GM19395 (cell line): ENCODE results near the gene ERLIN1.

Source experiments
- ATAC-seq: cut with Tn5 transposase; IDR thresholded peaks from one replicate; pipeline ENCODE4 v1.9.1; 2021; ENCODE audit warnings: mild to moderate bottlenecking, moderate library complexity; ENCODE audit not compliant: unreplicated experiment

The ERLIN1 gene

DNA sequence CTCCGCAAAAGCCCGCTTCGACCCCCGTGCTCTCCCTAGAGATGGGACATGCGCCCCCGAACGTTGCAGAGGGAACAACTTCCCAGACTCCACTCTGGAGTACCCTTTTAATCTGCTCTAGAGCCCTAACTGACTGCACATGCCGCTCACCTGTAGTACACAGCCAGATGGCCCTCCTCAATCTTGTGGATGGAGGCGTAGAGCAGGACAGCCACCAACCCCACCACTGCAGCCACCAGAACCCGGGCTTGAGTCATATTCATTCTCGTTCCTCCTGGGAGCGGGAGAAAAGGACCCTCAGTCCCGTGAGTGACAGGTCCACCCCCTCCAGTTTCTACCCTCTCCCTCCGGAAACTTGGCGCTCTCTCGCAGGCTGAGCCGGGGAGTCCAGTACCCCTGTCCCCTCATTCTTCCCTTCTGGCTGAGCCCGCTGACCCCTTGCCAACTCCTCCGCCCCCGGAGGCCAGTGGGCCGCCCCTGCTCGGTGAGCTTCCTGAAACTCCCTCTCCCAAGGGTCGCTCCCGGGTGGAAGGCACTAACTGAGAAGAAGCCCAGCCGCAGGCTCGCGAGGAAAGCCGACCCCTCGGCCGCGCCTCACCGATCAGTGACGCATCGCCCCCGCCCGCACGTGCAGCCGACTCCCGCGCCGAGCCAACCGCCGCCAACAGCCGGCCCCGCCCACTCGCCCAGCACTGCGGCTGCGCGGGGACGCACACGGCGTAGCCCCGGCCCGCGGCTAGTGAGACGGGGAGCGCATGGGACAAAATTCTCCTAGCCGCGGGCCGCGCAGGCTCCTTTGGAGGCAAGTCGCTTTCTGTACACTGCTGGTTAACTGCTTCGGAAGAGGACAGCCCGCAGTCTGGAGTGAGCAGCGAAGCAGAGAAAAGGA, at the start of gene ERLIN1:
Gene ERLIN1, minus strand, starts transcription at position 666 of the 889 bp plus-strand sequence. Its CDS starts 403 bp downstream, at position 263.
- ATAC-seq, result peak; percentile 77

DNA sequence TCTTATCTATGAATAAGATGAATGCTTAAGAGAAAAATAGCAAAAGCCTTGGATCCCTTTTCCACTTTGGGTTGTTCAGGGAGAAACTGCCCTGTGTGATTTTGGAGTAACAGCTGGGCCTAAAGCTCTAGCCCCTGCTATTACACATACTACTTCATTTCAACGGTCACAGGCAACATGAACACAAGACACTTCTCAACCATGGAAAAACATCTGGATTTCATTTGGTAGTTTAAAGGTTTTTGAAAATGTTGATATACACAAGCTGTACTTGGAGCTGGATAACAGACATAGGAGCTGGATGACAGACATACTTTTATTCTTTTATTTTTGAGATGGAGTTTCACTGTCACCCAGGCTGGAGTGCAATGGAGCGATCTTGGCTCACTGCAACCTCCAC, 46.3 kb upstream of the ERLIN1 start:
- ATAC-seq, result no peak

DNA sequence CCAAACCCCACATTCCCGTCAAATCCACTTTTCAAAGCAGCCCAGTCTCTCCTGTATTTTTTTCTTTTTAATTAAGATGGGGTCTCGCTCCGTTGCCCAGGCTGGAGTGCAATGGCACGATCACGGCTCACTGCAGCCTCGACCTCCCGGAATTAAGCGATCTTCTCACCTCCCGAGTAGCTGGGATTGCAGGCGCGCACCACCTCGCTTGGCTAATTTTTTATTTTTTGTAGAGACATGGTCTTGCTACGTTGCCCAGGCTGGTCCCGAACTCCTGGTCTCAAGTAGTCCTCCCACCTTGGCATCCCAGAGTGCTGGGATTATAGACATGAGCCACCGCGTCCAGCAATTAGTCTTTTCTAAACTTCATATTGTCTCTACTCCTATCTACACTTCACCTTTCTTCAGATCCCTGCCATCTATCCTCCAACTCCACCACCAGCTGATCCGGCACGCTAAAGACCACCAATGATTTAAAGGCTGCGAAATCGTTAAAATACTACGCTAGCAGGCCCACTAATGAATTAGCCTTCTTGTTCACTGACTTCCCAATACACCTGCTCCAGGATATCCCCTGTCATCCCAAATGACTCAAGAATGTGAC, 44.1 kb upstream of the ERLIN1 start:
- ATAC-seq, result no peak

DNA sequence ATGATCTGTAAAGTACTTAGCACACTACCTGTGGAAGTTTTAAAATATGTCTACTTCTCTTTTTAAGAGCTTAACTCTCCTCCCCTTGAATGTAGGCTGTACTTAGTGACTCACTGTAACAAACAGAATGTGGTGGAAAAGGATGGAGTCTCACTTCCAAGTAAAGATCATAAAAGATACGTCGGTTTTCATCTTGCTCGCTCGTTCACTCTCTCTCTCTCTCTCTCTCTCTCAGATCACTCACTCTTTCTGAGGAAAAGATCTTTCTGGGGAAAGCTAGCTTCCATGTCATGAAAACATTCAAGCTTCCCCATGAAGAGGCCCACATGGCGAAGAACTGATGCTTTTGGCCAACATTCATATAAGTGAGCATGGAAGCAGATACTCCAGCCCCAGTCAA, 38.0 kb upstream of the ERLIN1 start:
- ATAC-seq, result no peak

DNA sequence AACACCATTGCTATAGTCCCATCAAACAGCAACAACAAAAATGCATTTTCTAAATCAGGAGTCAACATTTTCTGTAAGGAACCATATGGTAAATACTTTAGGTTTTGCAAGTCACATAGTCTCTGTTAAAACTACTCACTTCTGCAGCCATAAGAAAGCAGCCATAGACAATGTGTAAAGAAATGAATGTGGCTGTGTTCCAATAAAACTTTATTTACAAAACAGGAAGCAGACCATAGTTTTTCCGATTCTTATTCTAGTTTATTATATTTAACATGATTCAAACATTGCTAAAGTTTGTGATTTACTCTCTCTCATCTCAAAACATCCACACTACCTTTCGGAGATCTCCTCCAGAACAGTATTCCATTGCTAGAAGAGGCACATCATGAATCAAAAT, 36.7 kb upstream of the ERLIN1 start:
- no peak for ATAC-seq

DNA sequence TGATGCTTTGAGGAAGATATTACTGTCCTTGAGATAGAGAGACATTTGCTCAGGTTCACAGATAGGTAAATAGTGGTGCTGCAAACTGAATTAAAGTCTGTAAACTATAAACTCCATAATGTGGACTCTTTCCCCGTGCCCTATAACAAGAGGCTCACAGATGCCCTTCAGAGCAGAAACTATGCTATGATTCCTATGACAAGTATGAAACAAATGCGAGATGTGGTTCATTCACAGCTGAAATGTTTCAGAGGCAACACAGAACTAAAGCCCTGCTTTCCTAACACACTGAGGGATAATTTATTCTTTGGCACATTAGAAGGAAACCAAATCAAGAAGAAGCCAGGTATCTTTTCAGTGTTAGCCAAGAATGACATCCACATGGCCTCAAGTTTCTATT, 30.2 kb upstream of the ERLIN1 start:
- no peak for ATAC-seq

DNA sequence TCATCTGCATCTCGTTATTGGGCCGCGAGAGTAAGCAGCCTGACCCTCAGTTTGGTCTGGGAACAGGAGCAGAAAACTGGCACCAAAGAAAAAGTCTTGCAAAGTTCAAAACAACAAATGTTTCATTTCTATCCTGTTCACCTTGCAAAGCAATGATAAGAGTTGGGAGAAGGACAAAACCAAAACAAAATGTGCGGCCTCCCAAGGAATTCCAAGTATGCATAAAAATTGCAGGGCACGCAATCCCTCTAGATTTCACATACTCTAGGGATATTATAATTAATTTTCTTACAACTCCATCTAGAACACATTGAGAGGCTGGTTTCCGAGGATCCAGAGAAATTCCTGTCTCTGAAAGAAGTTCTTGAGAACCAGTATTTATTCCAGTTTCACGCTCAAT, 23.5 kb upstream of the ERLIN1 start:
- no peak for ATAC-seq

DNA sequence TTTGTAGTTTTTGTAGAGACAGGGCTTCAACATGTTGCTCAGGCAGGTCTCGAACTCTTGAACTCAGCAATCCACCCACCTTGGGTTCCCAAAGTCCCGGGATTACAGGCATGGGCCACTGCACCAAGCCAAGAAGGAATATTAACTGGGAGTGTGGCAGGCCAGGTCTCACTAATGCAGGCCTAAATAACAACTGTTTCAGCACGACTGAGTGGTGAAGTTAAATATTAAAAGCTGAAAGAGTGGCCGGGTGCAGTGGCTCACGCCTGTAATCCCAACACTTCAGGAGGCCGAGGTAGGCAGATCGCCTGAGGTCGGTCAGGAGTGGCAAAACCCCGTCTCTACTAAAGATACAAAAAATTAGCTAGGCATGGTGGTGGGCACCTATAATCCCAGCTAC, 22.4 kb upstream of the ERLIN1 start:
- ATAC-seq, result no peak

DNA sequence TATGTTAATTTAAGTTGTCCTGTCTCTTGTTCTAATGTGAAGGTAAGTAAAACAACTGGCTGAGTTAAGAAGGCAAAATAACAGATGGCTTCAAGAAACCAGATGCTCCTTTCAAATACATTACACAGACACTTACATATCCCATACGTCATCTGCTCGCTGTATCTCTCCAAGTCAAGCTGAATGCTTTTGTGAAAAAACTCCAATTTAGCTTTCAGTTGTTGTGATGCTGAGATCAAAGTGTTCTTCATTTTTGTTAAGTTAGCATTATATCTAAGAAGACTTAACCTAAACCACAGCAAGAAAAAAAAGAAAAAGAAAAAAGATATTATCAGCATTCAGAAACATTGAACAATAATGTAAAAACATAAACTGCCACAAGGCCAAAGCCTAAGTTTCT, 18.5 kb upstream of the ERLIN1 start:
- ATAC-seq, result no peak

DNA sequence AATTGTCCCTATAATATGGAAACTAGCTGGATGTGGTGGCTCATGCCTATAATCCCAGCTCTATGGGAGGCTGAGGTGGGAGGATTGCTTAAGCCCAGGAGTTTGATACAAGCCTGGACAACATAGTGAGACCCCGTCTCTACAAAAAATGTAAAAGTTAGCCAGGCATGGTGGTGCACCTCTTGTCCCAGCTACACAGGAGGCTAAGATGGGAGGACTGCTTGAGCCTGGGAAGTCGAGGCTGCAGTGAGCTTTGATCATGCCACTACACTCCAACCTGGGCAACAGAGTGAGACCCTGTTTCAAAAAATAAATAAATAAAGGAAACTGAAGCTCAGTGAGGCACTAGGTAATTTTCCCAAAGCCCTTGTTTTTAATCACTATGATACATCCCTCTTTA, 15.7 kb upstream of the ERLIN1 start:
- no peak for ATAC-seq

DNA sequence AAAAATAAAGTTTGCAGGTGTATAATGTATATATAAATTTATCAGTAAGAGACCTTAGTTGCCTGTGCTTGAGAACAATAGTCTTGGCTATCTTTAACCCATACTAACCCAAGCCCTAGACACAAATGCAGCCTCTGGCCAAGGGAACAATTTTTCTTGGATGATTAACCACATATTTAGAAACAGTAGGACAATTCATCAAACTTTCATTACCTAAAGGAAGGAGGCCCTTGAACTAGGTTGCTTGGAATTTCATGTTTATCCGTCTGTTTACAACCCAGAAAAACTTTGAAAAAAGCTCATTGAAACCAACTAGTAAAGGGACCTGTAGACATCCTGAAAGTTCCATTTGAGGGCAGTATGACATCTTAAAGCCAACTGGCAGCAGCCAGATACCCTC, 8.9 kb upstream of the ERLIN1 start:
- no peak for ATAC-seq

DNA sequence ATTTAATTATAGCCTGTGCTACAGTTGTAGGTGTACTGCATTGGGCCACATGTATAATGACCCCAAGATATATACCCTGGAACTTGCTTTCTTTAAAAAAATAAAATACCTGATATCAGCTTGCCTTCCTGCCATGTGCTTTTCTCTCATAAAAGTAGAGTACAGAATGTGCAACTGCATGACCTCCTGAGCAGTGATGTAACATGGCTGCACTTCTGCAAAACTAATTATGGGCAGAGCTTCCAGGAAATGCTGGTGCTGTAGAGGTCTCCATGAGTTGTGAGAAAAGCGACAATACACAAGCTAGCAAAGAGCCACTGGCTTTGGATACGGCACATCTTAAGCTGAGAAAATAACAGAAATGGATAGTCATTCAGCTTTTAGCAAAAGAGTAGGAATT, 6.5 kb upstream of the ERLIN1 start:
- ATAC-seq, result no peak

DNA sequence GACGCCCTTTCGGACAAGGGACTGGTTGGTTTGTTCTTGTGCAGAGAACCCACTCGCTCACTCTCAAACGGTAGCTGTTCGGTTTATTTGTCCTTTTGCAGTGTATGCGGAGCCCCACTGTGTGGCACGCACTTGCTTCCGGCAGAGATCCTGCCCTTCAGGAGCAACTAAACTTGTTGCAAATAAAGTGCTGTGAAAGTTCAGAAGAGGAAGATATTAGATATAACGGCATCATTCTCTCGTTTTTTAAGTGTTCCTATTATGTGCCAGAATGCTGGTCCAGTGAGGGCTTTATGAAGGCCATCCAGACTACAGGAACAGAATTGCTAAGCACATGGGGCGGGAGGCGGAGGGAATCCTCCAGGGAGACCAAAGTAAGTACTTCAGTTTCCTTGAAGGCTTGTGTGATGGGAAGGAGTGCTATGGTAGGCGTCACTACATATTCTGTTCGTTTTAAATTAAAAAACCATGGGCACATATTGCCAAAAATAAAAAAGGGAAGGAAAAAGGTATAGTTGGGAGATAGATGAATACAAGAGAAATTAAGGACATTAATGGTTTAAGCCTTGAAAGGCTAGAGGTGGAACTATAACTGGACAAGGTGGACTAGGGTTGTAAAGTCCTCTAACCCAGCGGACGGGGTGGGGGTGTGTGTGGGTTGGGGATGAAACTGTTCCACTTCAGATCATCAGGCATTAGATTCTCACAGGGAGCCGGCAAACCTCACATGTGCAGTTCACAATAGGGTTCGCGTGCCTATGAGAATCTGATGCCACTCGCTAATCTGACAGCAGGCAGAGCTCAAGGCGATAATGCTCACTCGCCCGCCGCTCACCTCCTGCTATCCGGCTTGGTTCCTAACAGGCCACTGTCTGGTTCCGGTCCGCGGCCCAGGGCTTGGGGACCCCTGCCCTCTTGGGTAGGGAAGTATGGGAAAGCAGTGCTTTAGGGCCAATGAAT, 704 bp upstream of the ERLIN1 start:
- ATAC-seq, result peak; percentile 62

DNA sequence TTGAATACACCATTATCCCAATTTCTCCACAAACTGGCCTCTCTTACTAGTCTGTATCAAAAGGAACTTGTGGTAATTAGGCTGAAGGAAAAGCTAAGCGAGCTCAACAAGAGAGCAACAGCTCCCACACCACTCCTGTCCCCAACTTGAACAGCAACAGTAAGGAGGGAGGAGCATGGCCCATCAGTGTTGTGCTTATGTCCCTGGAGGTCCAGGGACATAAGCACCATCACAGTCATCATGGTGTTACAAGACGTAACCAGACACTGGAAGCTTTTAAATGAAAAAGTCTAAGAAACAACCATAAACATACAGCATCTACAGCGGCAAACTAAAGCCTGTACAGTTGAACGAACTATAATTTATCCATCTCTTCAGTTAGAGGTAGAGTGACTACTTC, 989 bp downstream of the ERLIN1 start:
- no peak for ATAC-seq

DNA sequence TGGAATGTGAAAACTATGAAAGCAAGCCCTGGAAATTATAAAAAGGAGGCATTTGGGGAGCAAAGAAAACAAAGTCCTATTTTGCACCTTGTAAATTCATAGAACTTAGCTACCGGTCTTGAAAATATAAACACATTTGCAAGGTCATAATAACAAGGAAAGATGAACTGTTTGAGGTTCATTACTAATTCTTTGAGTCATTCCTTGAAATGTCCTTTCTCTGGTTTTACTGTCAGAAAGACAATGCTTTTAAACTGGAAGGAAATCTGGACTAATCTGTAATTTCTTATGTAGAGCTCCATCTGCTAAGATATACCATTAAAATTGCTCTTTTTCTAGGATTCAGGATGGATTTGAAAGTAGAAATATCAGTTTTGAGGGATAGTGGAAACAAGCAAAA, 1.4 kb downstream of the ERLIN1 start:
- ATAC-seq, result no peak

DNA sequence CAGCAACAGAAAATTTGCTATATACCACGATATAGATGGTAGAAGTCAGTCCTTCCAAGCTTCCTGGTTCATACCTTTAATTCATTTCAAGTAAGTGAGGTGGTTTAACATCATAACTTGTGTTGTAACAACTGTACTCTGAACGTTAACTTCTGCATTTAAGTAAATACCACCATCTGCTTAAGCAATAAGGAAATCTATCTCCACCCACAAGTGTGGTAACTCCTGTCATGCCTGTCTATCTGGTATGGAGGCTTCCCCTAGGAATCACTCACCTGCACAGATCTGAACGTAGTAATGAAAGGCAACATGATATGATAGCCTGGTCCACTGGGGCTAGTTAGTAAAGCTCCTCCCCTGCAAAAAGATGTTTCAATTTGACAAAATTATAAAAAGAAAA, 2.3 kb downstream of the ERLIN1 start:
- no peak for ATAC-seq

DNA sequence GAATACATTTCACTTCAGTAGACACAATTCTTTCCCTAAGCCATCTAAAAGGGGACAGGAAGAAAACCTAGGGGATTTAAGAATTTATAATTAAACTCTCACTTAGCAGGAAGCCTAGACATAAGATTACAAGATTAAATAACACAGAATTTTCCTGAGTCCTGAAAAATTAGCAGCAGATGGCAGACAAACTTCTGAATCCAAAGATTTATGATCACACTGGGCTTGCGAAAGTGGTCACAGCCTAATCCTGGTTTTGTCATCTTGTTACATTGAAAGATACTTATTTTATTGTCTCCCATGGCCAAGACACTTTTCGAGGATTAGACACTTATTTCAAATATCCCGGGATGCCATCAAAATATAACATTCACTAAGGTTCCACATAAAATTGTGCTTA, 2.9 kb downstream of the ERLIN1 start:
- no peak for ATAC-seq

DNA sequence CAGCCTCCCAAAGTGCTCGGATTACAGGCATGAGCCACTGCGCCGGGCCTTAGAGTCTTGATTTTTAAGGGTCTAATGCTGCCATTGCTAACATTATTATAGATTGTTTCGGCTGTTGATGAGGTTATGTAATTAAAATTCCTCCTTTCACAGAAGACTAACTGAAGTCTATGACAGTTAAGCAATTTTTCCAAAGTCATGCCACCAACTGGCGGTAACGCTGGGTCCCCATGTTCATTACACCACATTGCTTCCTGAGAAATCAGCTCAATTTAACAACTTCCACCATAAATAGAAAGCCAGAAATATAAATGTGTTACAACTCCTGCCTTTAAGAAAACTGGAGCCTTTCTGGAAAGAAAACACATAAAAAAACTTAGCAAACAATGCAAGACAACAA, 3.5 kb downstream of the ERLIN1 start:
- no peak for ATAC-seq

DNA sequence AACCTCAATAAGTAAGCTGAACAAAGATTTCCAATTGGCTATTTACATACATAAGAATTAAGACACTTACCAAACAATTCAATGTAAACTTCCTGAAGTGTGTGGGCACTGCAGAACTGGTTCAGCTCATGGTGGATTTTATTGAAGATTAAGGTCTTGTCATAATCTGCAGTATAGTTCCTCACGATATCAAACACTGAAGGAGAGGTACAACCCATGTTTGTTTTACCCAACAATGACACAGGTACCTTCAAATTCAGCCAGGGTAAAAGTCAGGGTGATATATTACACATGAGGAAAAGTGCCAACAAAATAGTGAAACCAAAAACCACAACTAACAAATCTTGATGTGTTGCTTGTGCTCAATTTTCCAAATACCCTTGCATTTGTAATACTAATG, 10.0 kb downstream of the ERLIN1 start:
- ATAC-seq, result no peak

DNA sequence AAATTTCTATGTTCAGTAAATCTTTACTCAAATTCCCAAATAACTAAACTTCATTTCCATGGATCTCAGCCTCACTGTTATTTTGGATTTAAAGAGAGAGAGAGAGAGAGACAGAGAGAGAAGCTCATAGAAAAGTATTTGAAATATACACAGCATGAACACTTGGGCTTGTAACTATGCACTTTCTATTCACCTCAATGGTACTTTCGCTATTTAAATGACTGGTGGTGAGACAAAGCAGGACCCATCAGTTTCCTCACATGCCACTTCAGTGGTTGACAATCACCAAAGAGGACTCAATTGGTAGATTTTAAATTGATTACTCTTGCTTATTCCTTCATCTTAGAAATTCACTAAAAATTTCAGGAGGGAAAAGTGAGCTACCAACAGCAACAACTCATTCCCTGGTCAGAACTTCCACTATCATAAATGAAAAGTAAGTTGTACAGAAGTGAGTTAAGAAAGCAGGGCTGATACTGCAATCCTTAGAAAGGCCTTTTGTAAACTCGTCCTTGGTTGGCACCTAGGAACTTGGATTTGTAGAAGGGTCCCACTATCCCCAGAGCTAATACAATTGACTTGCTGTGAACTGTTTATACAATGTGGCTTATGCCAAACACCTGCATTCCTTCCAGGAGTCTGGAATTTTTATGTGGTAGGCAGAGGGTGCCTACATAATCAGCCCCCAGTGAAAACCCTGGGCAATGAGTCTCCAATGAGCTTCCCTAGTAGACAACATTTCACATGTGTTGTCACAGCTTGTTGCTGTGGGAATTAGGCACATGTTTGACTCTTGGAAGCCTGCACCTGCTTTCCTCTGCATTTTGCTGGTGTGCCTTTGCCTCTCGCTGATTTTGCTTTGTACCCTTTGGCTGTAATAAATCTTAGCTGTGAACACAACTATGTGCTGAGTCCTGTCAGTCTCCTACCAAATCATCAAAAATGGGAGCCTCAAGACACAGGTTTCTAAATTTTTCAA, 10.8 kb downstream of the ERLIN1 start:
- ATAC-seq, result peak; percentile 95
